ENCODE data around the gene IL17REL.
"Not testable (repeated sequence)": the region's sequence is repeated elsewhere in the genome, so short reads cannot be mapped to it uniquely, and the experiment has no call there.

The IL17REL gene

GRCh38 chr22:49983148-49984042 is 29.2 kb downstream of the IL17REL start:
- DNase-seq: peak in 1 of 2 experiments; percentile 29

- not testable (repeated sequence) for DNase-seq
Measured at GRCh38 chr22:49981799-49982198, 30.8 kb downstream of the IL17REL start.

- DNase-seq: peak; percentile 51 to 69
Measured at GRCh38 chr22:49979587-49980264, 32.8 kb downstream of the IL17REL start.

- no peak for DNase-seq
Measured at GRCh38 chr22:49977578-49977977, 35.0 kb downstream of the IL17REL start.

- DNase-seq: peak; percentile 57 to 71
Measured at GRCh38 chr22:49976439-49977175, 36.0 kb downstream of the IL17REL start.

GRCh38 chr22:49975543-49976389 is 36.8 kb downstream of the IL17REL start:
- DNase-seq: peak; percentile 70 to 76

- no peak for DNase-seq
Measured at GRCh38 chr22:49973018-49973961, 39.3 kb downstream of the IL17REL start.

- peak; percentile 29 for DNase-seq
Measured at GRCh38 chr22:49972163-49973017, 40.2 kb downstream of the IL17REL start.

GRCh38 chr22:49971232-49972162 is 41.1 kb downstream of the IL17REL start:
- DNase-seq: peak; percentile 79 to 83

GRCh38 chr22:49970528-49971231 is 41.9 kb downstream of the IL17REL start:
- peak; percentile 96 to 97 for DNase-seq

- peak in 1 of 2 experiments; percentile 21 for DNase-seq
Measured at GRCh38 chr22:49969751-49970527, 42.6 kb downstream of the IL17REL start.

- DNase-seq: no peak
Measured at GRCh38 chr22:49968831-49969661, 43.5 kb downstream of the IL17REL start.

- DNase-seq: no peak
Measured at GRCh38 chr22:49968313-49968830, 44.2 kb downstream of the IL17REL start.

- no peak for DNase-seq
Measured at GRCh38 chr22:49967706-49968208, 44.8 kb downstream of the IL17REL start.

GRCh38 chr22:49966774-49967705 is 45.5 kb downstream of the IL17REL start:
- peak; percentile 31 to 34 for DNase-seq
